ENCODE measurements around the gene VPS29.

VPS29 gene

DNA sequence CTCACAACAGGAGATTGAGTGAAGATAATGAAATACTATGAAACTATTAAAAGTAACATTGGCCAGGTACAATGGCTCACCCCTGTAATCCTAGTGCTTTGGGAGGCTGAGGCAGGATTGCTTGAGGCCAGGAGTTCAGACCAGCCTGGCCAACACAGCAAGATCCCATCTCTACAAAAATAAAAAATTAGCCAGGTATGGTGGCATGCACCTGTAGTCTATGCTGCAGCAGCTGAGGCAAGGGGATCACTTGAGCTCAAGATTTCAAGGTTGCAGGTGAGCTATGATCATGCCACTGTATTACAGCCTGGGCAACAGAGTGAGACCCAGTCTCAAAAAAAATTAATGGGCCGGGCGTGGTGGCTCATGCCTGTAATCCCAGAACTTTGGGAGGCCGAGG is 15.1 kb upstream of the VPS29 start:
- no peak overlapping the region for H3K4me3 ChIP-seq (ENCODE audit: low read depth, low read length)
- TF ChIP-seq, protein P1, sequence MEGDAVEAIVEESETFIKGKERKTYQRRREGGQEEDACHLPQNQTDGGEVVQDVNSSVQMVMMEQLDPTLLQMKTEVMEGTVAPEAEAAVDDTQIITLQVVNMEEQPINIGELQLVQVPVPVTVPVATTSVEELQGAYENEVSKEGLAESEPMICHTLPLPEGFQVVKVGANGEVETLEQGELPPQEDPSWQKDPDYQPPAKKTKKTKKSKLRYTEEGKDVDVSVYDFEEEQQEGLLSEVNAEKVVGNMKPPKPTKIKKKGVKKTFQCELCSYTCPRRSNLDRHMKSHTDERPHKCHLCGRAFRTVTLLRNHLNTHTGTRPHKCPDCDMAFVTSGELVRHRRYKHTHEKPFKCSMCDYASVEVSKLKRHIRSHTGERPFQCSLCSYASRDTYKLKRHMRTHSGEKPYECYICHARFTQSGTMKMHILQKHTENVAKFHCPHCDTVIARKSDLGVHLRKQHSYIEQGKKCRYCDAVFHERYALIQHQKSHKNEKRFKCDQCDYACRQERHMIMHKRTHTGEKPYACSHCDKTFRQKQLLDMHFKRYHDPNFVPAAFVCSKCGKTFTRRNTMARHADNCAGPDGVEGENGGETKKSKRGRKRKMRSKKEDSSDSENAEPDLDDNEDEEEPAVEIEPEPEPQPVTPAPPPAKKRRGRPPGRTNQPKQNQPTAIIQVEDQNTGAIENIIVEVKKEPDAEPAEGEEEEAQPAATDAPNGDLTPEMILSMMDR (IDR thresholded peaks at IDR 0.05; ENCODE audit: low read depth, low read length): no peak

DNA sequence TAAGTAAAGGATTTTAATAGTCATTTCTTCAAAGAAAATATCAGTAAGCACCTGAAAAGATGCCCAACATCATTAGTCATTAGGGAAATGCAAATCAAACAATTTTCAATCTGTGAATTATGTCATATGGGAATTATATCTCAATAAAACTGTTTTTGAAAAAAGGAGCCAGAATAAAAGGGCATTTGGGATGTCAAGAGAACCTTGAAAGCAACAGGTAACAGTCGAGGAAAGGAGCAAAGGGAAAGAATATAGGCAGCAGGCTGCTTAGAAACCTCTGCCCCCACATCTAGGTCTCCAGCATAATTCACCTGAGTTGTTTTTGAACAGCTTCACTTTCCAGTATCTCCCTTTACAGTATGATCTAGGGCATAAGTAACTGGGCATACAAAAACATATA is 12.5 kb upstream of the VPS29 start:
- H3K4me3 ChIP-seq (ENCODE audit: low read depth, low read length): no peak overlapping the region
- TF ChIP-seq, protein P1 (IDR thresholded peaks at IDR 0.05; ENCODE audit: low read depth, low read length): no peak

DNA sequence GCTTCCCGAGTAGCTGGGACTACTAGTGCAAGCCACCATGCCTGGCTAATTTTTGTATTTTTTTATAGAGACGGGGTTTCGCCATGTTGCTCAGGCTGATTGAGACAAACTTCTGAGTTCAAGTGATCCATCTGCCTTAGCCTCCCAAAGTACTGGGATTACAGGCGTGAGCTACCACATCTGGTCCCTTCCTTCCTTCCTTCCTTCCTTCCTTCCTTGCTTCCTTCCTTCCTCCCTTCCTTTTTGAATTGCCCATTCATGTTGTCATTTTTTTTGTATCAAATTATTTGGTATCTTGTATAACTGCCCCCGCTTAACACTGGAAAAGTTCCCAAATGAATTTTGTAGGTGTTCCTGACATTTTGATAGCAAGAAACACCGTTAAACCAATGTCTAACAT is 11.9 kb upstream of the VPS29 start:
- TF ChIP-seq, protein P1 (IDR thresholded peaks at IDR 0.05; ENCODE audit: low read depth, low read length): no peak

DNA sequence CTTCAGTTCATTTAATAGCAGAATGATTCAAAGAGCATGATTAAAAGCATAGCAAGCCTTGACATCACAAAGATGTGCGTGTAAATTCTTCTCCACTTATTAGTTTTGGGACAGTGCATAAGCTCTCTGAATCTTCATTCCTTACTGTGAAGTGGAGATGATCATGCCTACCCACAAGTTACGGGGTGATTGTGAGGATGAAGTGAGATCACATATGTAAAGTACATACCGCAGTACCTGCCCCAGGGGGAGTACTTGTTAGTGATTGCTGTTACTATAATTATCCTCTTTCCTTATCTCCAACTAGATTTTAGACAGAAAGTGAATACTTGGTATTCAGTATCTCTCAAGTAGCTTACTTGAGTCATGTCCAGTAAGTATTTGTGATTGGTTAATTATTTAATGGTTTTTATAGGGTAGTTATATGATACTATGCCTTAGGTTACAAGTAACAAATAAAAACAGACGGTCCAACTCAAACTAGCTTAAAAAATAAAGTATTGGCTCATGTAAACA is 6.2 kb upstream of the VPS29 start:
- TF ChIP-seq, protein P1 (IDR thresholded peaks at IDR 0.05; ENCODE audit: low read depth, low read length): no peak
- no peak overlapping the region for H3K4me3 ChIP-seq (ENCODE audit: low read depth, low read length)

More for the DNA sequence above, 11.9 kb upstream of the VPS29 start:
- H3K4me3 ChIP-seq (ENCODE audit: low read depth, low read length): no peak overlapping the region

DNA sequence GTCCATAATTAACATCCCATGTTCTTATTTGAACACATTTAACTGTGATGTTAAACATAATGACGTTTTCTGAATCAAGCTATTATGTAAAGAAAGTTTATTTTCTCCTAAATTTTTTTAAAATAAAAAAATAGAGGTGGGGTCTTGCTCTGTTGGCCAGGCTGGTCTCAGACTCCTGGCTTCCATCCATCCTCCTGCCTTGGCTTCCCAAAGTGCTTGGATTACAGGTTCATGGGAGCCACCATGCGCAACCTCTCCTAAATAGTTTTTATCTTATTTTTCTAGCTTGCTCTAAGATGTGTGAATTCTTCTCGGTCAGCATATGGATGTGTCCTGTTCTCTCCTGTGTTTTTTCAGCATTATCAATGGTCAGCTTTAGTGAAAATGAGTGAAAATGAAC is 3.4 kb upstream of the VPS29 start:
- TF ChIP-seq, protein P1 (IDR thresholded peaks at IDR 0.05; ENCODE audit: low read depth, low read length): no peak
- H3K4me3 ChIP-seq (ENCODE audit: low read depth, low read length): no peak overlapping the region

DNA sequence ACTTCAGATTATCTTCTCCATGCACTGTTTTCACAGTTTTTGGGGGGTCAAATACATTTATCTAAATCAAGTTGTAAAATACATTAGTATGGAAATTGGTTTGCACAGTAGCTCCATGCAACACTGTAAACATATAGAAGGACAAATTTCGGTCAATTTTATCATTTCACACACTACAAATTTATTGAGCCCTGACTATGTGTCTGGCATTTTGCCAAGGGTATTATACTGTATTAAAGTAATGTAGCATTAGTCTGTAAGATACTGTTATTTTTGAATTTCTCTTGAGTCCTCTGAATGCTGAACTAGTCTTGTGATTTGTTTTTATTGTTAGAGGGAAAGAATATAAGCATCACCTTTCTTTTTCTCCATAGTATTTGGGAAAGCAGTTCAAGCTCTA is 1.5 kb upstream of the VPS29 start:
- no peak overlapping the region for H3K4me3 ChIP-seq (ENCODE audit: low read depth, low read length)
- TF ChIP-seq, protein P1 (IDR thresholded peaks at IDR 0.05; ENCODE audit: low read depth, low read length): no peak

DNA sequence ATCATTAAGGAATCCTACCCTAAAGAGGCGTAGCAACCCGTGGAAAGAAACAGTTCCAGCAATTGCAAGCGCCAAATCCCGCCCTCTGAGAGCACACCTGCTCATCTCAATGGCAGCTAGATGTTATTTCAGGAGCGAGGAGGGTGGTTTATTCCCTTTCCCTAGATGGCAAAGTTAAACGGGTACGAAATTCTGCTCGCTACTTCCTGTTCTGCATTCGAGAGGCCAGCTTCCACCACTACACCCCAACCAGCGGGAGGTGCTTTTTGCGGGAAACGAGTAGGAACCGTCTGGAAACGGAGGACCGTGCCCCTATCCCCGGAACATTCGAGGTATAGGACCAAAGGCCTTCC is 536 bp downstream of the VPS29 start:
- TF ChIP-seq, protein P1 (IDR thresholded peaks at IDR 0.05; ENCODE audit: low read depth, low read length): no peak
- H3K4me3 ChIP-seq (ENCODE audit: low read depth, low read length): peak overlapping the region; percentile 74
